HG02840 (cell line): Measurements from ENCODE around the gene DCLK1.

Experiments used
- ATAC-seq: cut with Tn5 transposase; IDR thresholded peaks from one replicate; pipeline ENCODE4 v1.9.1; 2021; ENCODE audit warnings: mild to moderate bottlenecking, moderate library complexity, moderate number of reproducible peaks; ENCODE audit not compliant: unreplicated experiment, low FRiP score

Gene DCLK1

DNA sequence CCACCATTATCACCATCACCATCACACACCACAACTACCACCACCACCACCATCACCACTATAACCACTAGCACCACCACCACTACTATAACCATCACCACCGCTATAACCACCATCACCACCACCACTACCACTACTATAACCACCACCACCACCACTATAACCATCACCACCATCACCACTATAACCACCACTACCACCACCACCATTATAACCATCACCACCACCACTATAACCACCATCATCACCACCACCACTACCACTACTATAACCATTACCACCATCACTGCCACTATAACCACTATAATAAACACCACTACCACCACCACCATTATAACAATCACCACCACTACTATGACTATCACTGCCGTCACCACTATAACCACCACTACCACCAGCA, 173.2 kb downstream of the DCLK1 start:
- no peak for ATAC-seq

DNA sequence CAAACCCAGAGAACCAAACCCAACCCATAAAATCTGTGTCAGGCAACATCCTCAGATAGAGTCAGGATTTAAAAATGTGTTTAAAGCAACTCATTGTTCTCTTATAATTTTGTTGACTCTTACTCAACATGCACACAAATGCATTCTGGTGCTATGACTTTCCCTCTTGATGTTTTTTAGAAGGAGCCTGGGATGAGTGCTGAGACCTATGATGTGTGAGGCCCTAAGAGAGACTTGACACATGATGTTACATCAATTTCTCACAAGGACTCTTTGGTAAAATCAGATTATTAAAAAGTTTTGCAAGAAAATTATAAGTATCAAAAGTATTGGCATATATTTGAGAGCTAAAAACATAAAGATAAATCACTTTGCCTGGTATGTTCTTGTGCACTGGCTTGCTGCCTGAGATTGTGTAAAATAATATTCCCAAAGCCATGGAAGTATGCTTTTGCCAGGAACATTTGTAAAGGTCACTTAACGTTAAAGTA, 173.9 kb downstream of the DCLK1 start:
- no peak for ATAC-seq

DNA sequence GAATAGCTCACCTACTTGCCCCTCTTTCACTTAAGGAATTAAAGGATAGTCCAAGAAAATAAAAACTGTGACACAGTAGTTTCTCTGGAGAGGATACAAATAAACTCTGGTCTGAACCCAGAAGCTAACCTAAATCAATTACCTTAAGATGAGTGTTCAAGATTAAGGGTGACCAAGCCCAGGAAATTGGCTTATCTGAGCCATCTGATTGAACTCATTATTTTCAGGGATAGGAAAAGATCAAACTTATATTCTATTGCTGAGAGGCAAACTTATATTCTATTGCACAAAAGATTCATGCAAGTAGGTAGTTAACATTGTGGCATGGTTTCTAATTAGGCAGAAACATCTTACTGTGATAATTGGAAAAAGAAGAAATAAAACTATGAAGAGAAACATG, 175.1 kb downstream of the DCLK1 start:
- no peak for ATAC-seq

DNA sequence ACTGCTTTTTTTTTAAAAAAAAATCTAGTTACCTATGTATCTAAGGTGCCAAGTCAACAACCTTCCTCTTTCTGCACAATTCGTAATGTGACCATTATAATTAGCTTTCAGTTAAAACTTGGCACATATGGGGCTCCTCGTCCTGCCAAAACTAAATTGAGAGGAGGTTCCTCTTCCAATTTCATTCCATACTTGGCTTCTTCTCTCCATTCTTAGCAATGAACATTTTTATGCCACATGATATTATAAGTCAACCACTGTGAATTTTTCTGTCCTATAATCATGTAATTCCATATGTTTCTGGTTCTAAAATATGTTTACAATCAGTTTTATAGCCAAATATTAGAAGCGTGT, 177.0 kb downstream of the DCLK1 start:
- no peak for ATAC-seq

DNA sequence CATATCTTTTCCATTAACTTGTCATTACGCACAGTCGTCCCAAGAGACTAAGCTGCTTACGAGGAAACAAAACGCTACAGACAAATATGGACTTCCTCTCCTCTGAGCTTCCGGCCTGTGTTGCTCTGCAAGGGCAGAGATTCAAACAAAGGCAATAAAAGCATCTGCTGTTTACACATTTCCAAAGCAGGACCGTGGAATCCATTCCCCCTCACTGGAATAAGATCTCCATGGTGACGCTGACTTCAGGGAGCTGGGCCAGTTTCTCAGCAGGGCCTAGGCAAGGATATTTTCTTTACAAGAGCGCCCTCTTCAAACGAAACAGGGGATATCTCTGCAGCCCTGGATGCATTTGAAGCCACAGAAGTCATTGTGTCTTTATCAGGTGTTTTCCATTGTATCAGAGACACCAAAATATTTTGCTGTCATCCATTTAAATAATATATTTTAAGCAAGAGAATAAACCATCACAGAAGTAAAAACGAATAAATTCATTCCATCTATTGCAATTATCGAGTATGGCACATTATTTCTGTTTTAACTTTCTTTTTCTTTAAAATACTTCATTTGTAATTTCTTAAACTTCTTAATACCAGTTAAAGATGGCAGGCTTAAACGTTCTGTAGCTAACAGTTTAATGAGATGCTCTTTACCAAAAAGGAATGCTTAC, 177.5 kb downstream of the DCLK1 start:
- no peak for ATAC-seq

DNA sequence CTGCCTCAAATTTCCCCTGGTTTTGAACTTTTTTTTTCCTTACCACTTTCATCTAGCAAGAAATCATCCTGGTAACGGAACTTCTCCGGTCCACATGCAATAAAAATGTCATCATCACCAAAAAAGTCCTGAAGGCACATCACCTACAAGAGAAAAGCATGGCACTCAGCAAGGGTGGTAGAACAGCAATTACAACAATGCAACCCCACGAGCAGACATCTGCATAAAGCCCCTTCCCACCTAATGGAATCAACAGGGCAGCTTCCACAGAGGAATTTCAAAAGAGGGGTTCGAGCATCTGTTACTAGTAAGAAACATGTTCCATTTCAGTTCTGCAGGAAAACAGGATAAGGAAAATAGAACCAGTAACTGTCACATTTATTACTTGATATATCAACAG, 183.9 kb downstream of the DCLK1 start:
- no peak for ATAC-seq

DNA sequence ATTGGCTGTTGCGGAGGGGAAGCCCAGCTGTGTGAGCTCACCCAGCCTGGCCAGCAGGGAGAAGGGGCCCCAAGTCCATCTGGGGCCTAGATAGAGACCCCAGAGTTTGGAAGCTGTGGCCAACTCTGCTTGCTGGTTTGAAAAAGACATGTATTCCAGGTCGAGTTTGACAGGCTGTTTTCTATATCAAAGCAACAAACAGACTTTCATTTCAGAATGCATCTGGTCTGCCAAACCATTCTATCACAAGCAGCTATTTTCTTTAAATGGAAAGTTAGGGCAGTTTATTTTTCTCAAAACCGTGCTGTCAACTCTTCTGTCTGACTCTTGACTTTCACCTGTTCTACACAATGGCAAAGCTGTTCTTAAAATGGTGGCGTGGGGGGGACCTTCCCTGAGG, 185.8 kb downstream of the DCLK1 start:
- no peak for ATAC-seq

DNA sequence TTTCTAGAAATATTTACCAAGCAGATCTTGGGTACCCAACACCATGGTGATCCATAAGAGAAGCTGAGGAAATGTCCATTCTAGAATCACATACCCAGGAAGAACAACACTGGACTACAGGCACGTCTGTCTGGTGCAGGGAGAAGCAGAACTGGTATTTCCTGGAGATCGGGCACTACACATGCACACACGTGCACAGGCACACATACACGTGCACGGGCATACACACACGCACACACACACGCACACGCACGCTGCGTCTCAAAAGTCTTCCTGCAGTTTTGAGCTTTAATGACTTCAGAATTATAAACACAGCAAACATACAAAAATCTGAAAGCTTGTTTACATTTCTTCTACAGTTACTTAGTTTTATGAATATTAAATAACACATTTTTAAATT, 189.8 kb downstream of the DCLK1 start:
- ATAC-seq, result no peak

DNA sequence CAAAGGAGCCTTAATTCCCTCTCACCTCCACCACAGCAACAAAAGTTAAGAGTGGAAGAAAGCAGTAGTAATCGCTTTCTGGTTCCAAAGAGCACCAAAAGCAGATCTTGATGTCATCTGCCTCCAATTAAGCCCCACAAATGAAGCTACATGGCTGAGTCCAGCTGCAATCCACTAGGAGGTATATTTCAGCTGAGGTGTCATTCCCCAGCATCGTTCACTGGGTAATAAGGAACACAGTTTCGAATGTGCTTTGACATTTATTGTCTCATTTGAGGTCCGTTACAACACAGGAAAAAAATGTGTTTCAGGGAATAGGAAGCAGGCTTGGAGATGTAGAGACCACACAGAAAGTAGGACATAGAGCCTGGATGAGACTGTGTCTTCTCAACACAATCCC, 190.4 kb downstream of the DCLK1 start:
- ATAC-seq, result no peak

DNA sequence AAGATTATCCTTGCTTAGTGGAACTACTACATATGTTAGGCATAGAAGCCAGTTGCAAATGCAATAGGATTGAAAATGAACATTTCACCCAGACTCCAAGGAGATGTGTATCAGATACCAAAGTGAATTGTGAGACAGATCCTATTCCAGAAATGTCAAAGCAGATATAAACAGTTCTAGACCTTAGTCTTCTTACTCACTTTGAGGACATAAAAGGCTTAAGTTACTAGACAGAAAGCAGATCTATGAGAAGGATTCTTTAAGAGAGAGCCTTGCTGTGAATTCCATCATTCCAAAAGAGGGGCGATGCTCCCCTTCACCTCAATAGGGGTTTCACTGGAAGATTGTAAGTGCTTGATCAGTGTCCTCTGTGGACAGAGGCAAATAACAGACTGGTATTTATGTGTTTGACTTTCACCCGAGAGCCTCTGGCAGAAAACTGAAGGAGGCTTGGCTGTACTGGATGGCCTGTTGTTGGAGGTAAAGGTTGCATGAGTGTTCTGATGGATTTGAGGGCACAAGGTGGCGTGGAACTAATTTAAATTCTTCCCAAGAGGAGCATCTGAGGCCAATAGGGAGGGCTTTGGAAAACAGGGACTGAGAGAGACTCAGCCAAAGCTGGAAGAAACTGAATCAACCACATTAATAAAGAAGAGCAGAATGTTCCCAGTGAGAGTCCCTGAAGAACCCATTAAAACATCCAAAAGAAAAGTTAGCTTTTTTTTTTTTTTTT, 194.8 kb downstream of the DCLK1 start:
- ATAC-seq, result no peak

DNA sequence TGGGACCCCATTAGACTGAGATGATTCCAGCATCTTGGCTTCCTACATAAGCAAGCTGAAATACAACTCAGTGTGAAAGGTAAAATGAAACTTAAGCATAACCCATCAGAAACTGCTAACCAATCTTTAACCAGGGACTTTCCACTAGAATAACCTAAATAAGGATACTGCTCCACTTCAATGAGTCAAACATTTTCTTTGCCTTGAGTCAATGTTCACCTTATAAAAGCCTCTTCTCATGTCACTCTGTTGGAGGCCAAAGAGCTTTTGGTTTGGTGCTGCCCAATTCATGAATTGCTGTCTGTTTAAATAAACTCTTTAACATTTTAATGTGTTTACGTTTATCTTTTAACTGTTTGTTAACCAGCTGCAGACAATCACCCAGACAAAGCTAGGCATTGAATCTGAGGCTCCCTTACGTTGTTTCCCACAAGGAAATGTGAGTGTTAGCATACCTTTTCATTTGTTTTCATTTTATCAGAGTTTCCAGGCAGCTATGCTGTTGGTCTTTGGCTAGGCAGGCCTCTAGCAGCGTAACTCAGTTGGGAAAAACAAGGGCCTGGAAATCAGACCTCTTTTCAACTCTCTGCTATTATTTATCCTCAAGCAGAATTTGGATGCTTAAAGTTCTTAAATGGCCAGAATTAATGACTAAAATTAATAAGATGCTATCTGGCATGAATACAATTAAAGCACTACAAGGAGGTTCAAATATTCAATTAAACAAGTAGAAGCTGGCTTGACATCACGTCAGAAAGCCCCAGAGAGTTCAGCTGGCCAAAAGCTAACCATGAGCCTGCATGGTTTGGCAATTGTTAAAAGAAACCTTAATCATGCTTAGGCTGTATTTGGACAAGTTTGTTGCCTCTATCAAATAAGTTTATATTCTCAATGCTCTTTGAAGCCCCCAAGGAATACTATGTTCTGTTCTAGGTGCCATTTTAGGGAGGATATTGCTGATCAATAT, 200.2 kb downstream of the DCLK1 start:
- ATAC-seq, result no peak

DNA sequence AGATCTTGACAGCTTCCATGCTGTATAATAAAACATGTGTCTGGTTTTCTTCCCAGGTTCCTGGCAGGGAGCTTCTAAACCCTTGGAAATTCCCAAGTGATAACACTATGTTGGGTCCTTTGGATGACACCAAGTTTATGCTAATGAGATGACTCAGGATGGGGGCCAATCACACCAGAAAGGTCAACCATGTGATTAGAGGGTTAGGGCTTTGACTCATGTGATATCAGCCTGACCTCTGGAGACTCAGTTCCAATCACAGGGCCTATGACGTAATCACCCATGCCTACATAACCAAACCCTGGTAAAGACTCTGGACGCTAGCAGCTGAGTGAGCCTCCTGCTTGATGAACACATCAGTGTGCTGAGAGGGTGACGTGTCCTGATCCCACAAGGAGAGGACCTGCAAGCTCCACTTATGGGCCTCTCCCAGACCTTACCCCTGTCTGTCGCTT, 203.6 kb downstream of the DCLK1 start:
- no peak for ATAC-seq

DNA sequence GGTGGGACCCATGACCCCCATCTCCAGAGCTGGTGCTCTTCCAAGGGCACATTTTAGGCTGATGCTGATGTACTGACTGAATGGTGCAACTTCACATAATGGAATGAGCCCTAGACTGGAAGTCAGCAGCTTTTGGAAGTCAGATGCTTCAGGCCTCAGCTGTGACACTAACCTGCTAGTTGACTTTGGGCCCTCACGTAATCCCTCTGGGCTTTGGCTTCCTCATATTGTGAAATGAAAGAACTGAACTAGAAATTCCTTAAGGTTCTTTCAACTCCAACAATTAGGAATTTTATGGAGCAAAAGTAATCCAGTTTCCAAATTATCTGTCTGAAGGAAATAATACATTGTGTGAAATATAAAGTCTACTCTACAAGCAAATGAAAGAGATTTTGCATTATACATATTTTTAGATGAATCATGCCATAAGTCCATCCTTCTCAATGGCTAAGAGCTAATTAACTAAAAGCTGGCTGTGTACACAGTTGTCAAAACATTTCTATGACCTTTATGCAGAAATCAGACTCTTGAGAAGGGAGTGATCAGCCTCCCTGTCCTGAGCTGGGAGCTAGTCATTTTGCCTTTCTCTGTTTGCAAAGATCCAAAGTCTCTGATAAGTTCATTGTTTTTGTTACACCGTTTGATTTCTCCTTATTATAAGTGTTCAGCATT, 204.2 kb downstream of the DCLK1 start:
- ATAC-seq, result no peak

DNA sequence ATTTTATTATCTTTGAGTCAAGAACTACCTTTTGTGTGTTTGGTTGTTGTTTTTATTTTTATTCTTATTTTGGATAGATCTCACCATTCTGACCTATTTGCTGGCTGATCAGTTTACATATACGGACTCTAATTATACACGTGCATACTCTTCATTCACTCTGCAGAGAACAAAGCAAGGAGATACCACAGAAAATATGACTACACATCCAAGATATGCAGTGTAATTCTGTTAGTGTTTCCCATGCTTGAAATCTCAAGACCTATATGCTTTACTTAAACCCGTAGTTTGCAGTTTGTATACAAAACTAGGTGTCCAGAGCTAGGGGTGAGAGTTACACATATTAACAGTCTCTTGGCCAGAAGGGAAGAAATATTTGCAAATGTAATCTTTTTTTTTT, 205.5 kb downstream of the DCLK1 start:
- no peak for ATAC-seq

DNA sequence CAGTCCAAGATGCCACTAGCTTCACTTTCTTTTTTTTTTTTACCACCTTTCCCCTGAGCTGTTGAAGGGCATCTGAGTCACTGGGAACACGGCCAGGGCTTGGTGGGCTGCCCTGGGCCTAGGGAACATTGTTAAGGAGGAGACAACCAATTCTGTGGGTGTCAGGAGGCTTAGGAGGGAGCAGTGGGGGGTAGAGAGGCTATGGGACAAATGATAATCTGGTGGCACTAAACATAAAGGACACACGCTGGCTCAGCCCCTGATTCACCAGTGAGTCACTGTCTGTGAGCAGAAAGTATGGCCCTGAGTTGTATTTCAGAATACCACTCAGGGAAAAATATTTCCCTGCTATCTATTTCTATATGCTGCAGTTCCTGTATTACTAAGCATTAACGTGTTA, 207.8 kb downstream of the DCLK1 start:
- no peak for ATAC-seq

DNA sequence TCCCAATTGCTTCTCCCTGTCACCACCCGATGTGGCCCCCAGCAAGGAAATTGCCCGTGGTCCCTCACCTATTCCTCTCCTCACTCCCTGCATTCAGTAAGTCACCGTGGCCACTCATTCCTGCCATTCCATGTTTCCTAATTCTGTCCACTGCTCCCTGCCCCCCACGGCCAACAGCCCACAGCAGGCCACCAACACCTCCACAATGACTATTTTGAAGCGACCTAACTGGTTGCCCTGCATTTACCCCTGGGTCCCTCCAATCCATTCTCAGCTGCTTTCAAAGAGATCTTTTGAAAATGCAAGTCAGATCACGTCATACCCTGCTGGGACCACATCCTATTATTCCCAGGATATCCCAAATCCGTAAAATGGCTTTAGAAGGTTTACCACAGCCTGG, 210.4 kb downstream of the DCLK1 start:
- ATAC-seq, result no peak

DNA sequence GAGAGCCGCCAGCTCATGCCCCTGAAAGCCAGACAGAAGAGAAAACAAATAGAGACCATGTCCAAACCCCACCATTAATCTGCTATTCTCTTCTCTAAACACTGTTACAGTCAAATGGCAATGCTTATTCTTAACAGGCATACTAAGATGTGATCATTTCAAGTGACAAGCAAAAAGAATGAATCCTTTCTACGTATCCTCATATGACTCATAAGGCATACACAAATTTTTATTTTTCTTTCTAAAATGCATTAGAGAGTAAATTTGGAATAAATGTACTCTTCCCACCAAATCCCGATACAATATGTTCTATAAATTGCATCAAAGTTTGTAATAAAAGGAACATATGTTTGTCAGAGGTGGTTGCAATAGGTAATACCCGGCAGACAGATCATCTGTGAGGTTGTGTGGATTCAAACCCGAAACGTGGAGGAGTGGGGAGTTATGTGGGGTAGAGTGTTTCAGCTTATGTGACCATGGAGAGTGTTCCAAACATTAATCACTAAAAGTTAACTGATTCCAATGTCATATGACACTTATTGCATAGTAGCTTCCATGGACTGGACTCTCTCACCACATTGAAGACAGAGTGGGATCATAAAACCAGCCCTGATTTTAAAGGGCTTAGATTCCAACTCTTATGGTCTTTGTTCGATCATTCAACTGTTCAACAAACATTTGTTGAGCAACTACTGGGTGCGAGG, 213.1 kb downstream of the DCLK1 start:
- ATAC-seq, result no peak

DNA sequence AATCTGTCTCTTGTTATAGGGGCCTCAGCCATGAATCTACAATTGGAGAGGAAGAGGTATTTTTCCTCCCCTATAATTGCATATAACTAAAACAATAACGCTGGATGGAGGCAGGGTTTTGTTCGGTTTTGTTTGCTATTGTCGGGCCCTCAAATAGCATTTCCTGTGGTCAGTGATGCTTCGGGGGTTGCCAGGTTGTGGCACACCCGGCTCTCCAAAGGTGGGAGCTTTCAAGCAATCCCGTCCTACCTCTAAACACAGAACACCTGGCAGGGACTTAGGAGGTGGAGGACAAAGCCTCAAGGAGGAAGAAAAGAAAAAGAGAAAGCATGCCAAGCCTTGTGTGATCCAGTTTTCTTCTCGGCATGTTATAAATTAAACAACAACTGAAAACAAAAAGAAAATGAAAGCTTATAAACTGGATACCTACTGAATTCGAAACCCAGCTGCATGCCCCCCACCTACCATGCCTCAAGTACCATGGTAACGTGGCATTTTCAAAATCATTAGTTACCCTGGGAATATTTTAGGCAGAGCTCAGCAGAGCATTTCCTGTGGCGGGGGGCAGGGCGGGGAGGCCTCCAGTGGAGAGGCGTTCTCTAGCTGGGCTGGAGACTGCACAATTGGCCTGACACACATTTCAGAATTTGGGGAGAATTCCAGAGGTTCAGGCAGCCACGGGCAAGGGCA, 213.8 kb downstream of the DCLK1 start:
- no peak for ATAC-seq

DNA sequence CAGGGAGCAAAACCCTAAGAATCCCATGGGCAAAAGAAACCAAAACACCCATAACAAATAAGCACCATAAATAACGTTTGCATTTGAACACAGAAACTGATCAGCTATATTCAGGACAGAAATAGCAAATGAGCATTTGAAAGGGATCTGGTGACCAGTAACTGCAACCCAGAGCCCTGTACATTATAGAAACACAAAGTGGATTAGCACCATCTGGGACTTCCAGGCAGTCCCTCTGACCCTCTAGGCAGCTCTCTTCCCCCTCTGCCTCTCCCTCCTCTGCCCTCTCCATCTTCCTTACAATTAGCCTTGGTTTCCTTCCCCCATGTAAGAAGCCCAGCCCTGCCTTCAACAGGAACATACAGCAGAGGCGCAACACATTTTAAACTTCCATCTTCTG, 215.0 kb downstream of the DCLK1 start:
- ATAC-seq, result no peak
